GM10248 (cell line): ENCODE measurements around the gene SLC16A10.

Experiments used
- CTCF ChIA-PET: fragments of 300-600 bp; sonication (Branson Sonifier 250); formaldehyde crosslinking; extraction: SDS; loops from one replicate; lab custom pipeline; 2021; ENCODE audit warnings: antibody characterized with exemption; lab: Yijun Ruan, JAX
- POLR2A ChIA-PET: fragments of 350-650 bp; sonication (Branson Sonifier 250); formaldehyde crosslinking; extraction: SDS; loops from one replicate; lab custom pipeline; 2020; ENCODE audit warnings: antibody characterized with exemption; lab: Yijun Ruan, JAX
- DNase-seq: peaks from one replicate; pipeline ENCODE4 v3.0.0; 2012; ENCODE audit errors: extremely low spot score
- TF ChIP-seq, protein P1 (sequence below): IDR thresholded peaks from 2 replicates; pipeline ENCODE4 v1.5.1; 2012; ENCODE audit warnings: mild to moderate bottlenecking, low read depth; ENCODE audit errors: extremely low read depth, missing control alignments, control extremely low read depth

The SLC16A10 gene

DNA sequence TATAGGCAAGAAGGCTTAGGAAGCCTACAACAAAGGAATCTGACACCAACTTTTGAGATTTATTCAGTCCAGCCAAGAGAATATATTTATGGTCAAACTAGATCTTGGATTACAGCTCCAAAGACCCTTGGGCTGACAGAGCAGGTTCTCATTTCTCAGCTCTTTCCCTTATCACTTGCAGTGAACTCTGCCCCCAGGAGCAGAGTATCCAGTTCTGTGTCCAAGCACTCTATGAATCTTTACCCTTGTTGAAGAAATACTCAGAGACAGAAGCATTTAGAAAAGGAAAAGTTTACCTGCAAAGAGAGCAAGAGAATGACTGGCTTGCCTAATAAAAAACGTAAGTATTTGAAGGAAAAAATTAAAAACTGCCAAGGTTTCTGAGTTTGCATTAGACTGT is 190.5 kb downstream of the SLC16A10 start:
- POLR2A ChIA-PET, result no interaction called here
- CTCF ChIA-PET, result interaction anchor here (0.8 to 1.6 kb wide), 3 partner anchors 10 to 19 kb away, joined by 3 to 7 read pairs (median 3); a partner anchor contains a TSS
- no peak for DNase-seq
- TF ChIP-seq, protein P1, sequence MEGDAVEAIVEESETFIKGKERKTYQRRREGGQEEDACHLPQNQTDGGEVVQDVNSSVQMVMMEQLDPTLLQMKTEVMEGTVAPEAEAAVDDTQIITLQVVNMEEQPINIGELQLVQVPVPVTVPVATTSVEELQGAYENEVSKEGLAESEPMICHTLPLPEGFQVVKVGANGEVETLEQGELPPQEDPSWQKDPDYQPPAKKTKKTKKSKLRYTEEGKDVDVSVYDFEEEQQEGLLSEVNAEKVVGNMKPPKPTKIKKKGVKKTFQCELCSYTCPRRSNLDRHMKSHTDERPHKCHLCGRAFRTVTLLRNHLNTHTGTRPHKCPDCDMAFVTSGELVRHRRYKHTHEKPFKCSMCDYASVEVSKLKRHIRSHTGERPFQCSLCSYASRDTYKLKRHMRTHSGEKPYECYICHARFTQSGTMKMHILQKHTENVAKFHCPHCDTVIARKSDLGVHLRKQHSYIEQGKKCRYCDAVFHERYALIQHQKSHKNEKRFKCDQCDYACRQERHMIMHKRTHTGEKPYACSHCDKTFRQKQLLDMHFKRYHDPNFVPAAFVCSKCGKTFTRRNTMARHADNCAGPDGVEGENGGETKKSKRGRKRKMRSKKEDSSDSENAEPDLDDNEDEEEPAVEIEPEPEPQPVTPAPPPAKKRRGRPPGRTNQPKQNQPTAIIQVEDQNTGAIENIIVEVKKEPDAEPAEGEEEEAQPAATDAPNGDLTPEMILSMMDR, result no peak

DNA sequence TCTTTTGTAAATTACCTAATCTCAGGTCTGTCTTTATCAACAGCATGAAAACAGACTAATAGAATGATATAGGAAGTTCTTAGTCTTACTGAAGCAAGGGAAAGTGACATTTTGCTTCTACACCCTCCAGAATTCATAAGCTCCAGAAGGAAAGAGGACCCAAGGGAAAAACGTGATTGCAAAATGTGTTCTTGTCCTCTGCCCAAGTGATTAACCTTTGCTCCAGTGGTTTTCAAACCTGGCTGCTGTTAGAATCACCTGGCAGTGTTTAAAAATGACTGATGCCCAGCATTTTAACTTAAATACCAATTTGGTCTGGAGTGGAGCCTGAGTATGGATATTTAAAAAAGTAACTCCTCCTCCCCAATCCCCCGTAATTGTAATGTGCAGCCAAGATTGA is 191.4 kb downstream of the SLC16A10 start:
- TF ChIP-seq, protein P1, result no peak
- DNase-seq, result no peak
- CTCF ChIA-PET, result no interaction called here
- POLR2A ChIA-PET, result no interaction called here

DNA sequence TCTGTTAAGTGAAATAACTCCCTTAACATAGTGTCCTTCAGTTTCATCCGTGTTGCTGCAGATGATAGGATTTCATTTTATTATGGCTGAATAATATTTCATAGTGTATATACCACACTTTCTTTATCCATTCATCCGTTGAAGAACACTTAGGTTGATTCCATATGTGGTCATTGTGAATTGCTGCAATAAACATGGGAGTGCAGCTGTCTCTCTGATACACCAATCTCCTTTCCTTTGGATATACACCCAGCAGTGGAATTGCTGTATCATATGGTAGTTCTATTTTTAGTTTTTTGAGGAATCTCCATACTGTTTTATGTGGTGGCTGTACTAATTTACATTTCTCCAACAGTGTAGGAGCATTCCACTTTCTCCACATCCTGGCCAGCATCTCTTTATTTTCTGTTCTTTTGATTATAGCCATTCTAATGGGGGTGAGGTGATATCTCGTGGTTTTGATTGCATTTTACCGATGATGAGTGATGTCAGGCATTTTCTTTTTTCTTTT is 193.2 kb downstream of the SLC16A10 start:
- CTCF ChIA-PET, result interaction anchor here (1.0 to 1.7 kb wide), 2 partner anchors 21 to 156 kb away, joined by 3 to 5 read pairs; a partner anchor contains a TSS
- TF ChIP-seq, protein P1, result no peak
- no peak for DNase-seq
- POLR2A ChIA-PET, result no interaction called here
